Endothelial cell (in vitro differentiated cells): ENCODE data around the gene SCNM1. TPM values are rescaled to one million over a fixed set of nuclear protein-coding genes. Genes with fewer than 3 reads are reported as not detected.

Experiments used
- DNase-seq: peaks from one replicate; pipeline ENCODE4 v3.0.0; 2021; ENCODE audit warnings: low spot score
- H3K27ac Mint-ChIP-seq: one replicate; pipeline ENCODE4 v1.8.0; 2021; ENCODE audit warnings: mixed read lengths, inconsistent platforms; ENCODE audit not compliant: unreplicated experiment
- H3K27me3 Mint-ChIP-seq: one replicate; pipeline ENCODE4 v1.8.0; 2021; ENCODE audit warnings: mild to moderate bottlenecking, moderate library complexity, mixed read lengths, inconsistent platforms; ENCODE audit not compliant: unreplicated experiment
- H3K36me3 Mint-ChIP-seq: one replicate; pipeline ENCODE4 v1.8.0; 2021; ENCODE audit warnings: mild to moderate bottlenecking, low read depth, mixed read lengths, inconsistent platforms; ENCODE audit not compliant: unreplicated experiment
- H3K4me1 Mint-ChIP-seq: one replicate; pipeline ENCODE4 v1.8.0; 2021; ENCODE audit warnings: mild to moderate bottlenecking, mixed read lengths, inconsistent platforms; ENCODE audit not compliant: unreplicated experiment
- H3K4me3 Mint-ChIP-seq: one replicate; pipeline ENCODE4 v1.8.0; 2021; ENCODE audit warnings: mild to moderate bottlenecking, mixed read lengths, inconsistent platforms; ENCODE audit not compliant: unreplicated experiment
- H3K9me3 Mint-ChIP-seq: one replicate; pipeline ENCODE4 v1.8.0; 2021; ENCODE audit warnings: mixed read lengths, inconsistent platforms; ENCODE audit not compliant: unreplicated experiment
- total RNA-seq: library from RNA; stranded (reverse); fragmentation: NEBNext Ultra II Directional; extraction: Animal tissue kit (Norgen Biotek cat#: 25700); gene quantifications from one replicate; pipeline ENCODE4 v1.2.1, GENCODE V29; 2021; ENCODE audit not compliant: unreplicated experiment
- TF ChIP-seq, protein P1 (sequence below): fragments of 200-600 bp; sonication (generic); IDR thresholded peaks from one replicate; pipeline ENCODE4 v1.5.0; 2021; ENCODE audit warnings: antibody characterized with exemption; ENCODE audit not compliant: unreplicated experiment

The SCNM1 gene
- total RNA-seq, 1 donor from 2014 or later: 48.3 TPM

DNA sequence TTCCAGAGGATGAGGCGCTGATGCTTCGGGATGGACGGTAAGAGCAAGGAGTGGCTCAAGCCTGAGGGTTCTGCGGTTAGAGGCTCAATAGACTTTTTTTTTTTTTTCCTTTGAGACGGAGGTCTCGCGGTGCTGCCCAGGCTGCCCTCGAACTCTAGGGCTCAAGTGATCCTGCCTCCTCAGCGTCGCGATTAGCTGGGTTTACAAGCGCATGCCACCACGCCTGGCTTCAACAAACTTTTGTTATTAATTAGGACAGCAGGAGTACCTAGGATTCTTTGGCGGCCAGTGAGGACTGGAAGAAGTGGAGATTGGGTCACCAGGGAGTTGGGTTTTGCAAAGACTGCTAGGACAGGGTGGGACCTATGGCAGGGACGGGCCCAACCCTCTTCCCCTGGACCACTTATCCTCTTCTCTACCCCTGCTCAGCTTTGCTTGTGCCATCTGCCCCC, 587 bp downstream of the SCNM1 start:
- peaks cover 4% of the 10 kb centered on the region for H3K27me3 Mint-ChIP-seq
- peak overlapping the region; percentile 99 for H3K4me3 Mint-ChIP-seq
- H3K27ac Mint-ChIP-seq: peak overlapping the region; percentile 97
- H3K4me1 Mint-ChIP-seq: peaks cover 26% of the 10 kb centered on the region
- peak; percentile 23 for DNase-seq
- TF ChIP-seq, protein P1, sequence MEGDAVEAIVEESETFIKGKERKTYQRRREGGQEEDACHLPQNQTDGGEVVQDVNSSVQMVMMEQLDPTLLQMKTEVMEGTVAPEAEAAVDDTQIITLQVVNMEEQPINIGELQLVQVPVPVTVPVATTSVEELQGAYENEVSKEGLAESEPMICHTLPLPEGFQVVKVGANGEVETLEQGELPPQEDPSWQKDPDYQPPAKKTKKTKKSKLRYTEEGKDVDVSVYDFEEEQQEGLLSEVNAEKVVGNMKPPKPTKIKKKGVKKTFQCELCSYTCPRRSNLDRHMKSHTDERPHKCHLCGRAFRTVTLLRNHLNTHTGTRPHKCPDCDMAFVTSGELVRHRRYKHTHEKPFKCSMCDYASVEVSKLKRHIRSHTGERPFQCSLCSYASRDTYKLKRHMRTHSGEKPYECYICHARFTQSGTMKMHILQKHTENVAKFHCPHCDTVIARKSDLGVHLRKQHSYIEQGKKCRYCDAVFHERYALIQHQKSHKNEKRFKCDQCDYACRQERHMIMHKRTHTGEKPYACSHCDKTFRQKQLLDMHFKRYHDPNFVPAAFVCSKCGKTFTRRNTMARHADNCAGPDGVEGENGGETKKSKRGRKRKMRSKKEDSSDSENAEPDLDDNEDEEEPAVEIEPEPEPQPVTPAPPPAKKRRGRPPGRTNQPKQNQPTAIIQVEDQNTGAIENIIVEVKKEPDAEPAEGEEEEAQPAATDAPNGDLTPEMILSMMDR: no peak
- no peaks in the 10 kb centered on the region for H3K9me3 Mint-ChIP-seq
- H3K36me3 Mint-ChIP-seq: peaks cover 22% of the 10 kb centered on the region

GRCh38 chr1:151167116-151167515, 1.2 kb downstream of the SCNM1 start:
- Mint-ChIP-seq H3K27me3 (peaks cover 4% of the 10 kb centered on the region), H3K27ac (peak overlapping the region; percentile 97), H3K4me1 (peaks cover 26% of the 10 kb centered on the region), H3K9me3 (no peaks in the 10 kb centered on the region), H3K4me3 (peak overlapping the region; percentile 99), H3K36me3 (peaks cover 18% of the 10 kb centered on the region)
- TF ChIP-seq, protein P1: no peak
- DNase-seq: no peak

DNA sequence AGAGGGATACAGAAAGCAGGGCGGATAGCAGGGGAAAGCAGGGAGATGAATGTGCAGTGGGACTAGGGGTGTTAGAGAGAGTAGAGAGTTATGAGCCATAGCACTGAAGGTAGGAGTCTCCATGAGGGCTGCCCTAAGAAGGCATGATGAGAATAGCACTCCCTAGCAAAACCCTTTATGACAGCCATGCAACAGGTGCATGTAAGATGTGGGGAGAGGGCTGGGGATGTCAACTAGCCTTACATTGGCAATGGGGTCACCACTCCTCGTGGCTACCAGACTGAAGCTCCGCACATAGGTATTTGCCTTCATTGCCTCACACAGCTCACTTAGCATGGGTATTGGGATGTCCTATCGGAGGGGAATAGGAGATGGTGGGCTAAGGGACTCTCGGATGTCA, 5.2 kb downstream of the SCNM1 start:
- H3K4me3 Mint-ChIP-seq: no peak overlapping the region
- TF ChIP-seq, protein P1: no peak
- H3K4me1 Mint-ChIP-seq: peaks cover 8% of the 10 kb centered on the region
- no peaks in the 10 kb centered on the region for H3K9me3 Mint-ChIP-seq
- no peak overlapping the region for H3K27ac Mint-ChIP-seq
- H3K27me3 Mint-ChIP-seq: peaks cover 5% of the 10 kb centered on the region
- H3K36me3 Mint-ChIP-seq: peaks cover 29% of the 10 kb centered on the region
- no peak for DNase-seq

GRCh38 chr1:151175041-151175741, 9.2 kb downstream of the SCNM1 start:
- Mint-ChIP-seq H3K9me3 (no peaks in the 10 kb centered on the region), H3K27me3 (peaks cover 5% of the 10 kb centered on the region), H3K27ac (no peak overlapping the region), H3K4me3 (no peak overlapping the region), H3K4me1 (no peaks in the 10 kb centered on the region), H3K36me3 (peaks cover 37% of the 10 kb centered on the region)
- TF ChIP-seq, protein P1: no peak
- DNase-seq: no peak

- Mint-ChIP-seq H3K9me3 (no peaks in the 10 kb centered on the region), H3K27me3 (peaks cover 5% of the 10 kb centered on the region), H3K27ac (peak within 1 kb of the TSS; percentile 75), H3K4me3 (peak within 1 kb of the TSS; percentile 71), H3K36me3 (peaks cover 39% of the 10 kb centered on the region), H3K4me1 (no peaks in the 10 kb centered on the region)
- no peak for DNase-seq
- TF ChIP-seq, protein P1: peak; percentile 62
These were observed 9.9 kb downstream of the SCNM1 start, which contains the start of gene TMOD4 for GRCh38 chr1:151175863-151176262. Gene TMOD4, minus strand, starts transcription at chr1:151175981. Its CDS starts 1,106 bp downstream, at chr1:151174875.
